ENCODE data around the gene ATF6. TPM values are rescaled to one million over a fixed set of nuclear protein-coding genes. Genes with fewer than 3 reads are reported as not detected.

Gene ATF6
- total and polyA plus RNA-seq, 2 of the 8 experiments (the other 6 are each of a cell fraction or from before 2014, with no cell fraction given), result 4.6 to 10.0 TPM

DNA sequence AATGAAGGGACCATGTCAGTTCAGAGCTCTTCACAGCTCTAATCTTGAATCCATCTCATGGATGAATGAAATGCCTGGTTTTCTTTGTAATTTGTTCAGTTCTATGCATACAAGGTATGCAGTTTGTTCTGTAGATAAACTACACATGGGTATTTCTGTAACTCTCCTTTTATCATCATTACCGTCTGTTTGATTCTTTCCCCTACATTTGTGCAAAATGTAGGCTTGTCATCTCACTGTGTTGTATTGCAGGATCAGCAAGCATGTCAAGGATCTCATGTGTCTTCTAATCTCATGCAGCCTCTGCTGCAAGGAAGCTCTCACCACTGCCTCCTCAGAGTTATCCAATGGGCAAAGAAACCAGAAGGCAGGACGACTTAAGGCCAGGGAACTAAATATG lies 178.3 kb downstream of the ATF6 start:
- H2BK120ac ChIP-seq (replicated peaks; ENCODE audit: low read depth, low read length), result no peak overlapping the region
- no peak overlapping the region for H2AFZ ChIP-seq (ENCODE audit: low read length)
- no peak overlapping the region for H4K5ac ChIP-seq (ENCODE audit: insufficient read length, low read depth, low read length)
- H3K18ac ChIP-seq (ENCODE audit: extremely low read depth, low read length), result no peak overlapping the region
- WGBS, 2 experiments (ENCODE audit: extremely low coverage in 1 of 2, insufficient coverage in 1 of 2, insufficient read length in 1 of 2, insufficient replicate concordance in 2 of 2, low coverage in 1 of 2, low lambda C conversion rate in 2 of 2, missing lambda C conversion rate in 1 of 2), result 98% methylated on average over 2 of the region's 2 CpGs; no CpG with 5 or more reads in 1 of the 2 experiments
- H2BK5ac ChIP-seq (ENCODE audit: low read depth, low read length), result no peak overlapping the region
- no peak overlapping the region for H2BK15ac ChIP-seq (ENCODE audit: low read length)
- no peak overlapping the region for H3K4me3 ChIP-seq (ENCODE audit: extremely low read depth in 1 of 4, insufficient read depth in 2 of 4, low read depth in 3 of 4, low read length in 4 of 4)
- no peak overlapping the region for H3K14ac ChIP-seq (ENCODE audit: insufficient read length)
- H3K4me2 ChIP-seq (ENCODE audit: insufficient read depth in 1 of 2, low read depth in 2 of 2, low read length in 2 of 2), result no peak overlapping the region
- no peak overlapping the region for H3K27ac ChIP-seq (ENCODE audit: low read depth, low read length)
- H4K20me1 ChIP-seq (replicated peaks in 1 of 2; ENCODE audit: control insufficient read depth in 1 of 2, insufficient read depth in 2 of 2, low read length in 2 of 2), result no peaks in the 10 kb centered on the region
- H3K4me1 ChIP-seq (replicated peaks in 1 of 4; ENCODE audit: control insufficient read depth in 3 of 4, insufficient read depth in 4 of 4, low read length in 3 of 4), result peaks cover 0 to 9% (median 7%) of the 10 kb centered on the region in 4 experiments; a peak in 4 of 7 replicates
- H2AK5ac ChIP-seq (ENCODE audit: low read depth, low read length), result no peak overlapping the region
- FAIRE-seq (no peak), DNase-seq (ENCODE audit: low read depth in 1 of 2, low spot score in 2 of 2) (no peak)
- ChIA-PET CTCF (ENCODE audit: partially characterized antibody) (interaction anchor here (0.6 to 2.4 kb wide), 8 partner anchors 9 to 152 kb away, joined by 3 to 6 read pairs (median 3); no protein-coding TSS in a partner anchor), POLR2A (ENCODE audit: partially characterized antibody) (no interaction called here)
- no peaks in the 10 kb centered on the region for H3K79me1 ChIP-seq (ENCODE audit: low read depth, low read length)
- H3K9me3 ChIP-seq (ENCODE audit: insufficient read depth in 2 of 2, low read depth in 1 of 2, low read length in 1 of 2), result no peaks in the 10 kb centered on the region
- no peak overlapping the region for H2BK12ac ChIP-seq (ENCODE audit: low read depth, low read length)
- no peak overlapping the region for H2BK20ac ChIP-seq (ENCODE audit: low read length)
- no peaks in the 10 kb centered on the region for H3K36me3 ChIP-seq (ENCODE audit: control insufficient read depth in 2 of 4, insufficient read depth in 4 of 4, low read length in 3 of 4)
- H3K23ac ChIP-seq (ENCODE audit: insufficient read length), result no peak overlapping the region
- H4K8ac ChIP-seq (ENCODE audit: extremely low read depth, insufficient read depth, low read length), result no peak overlapping the region
- H3K56ac ChIP-seq (replicated peaks; ENCODE audit: insufficient read length, low read depth, low read length), result no peak overlapping the region
- H4K91ac ChIP-seq (replicated peaks; ENCODE audit: insufficient read length, low read length), result no peak overlapping the region
- H3K79me2 ChIP-seq (ENCODE audit: control insufficient read depth in 1 of 2, insufficient read depth in 2 of 2, low read length in 2 of 2), result no peaks in the 10 kb centered on the region
- no peak overlapping the region for H3K9ac ChIP-seq (replicated peaks in 1 of 4; ENCODE audit: extremely low read depth in 1 of 4, low read depth in 3 of 4, low read length in 3 of 4)
- no peaks in the 10 kb centered on the region for H3K23me2 ChIP-seq (ENCODE audit: low read depth, low read length)
- no peak overlapping the region for H3K4ac ChIP-seq (replicated peaks; ENCODE audit: insufficient read length, low read depth, low read length)
- no peaks in the 10 kb centered on the region for H3K27me3 ChIP-seq (replicated peaks in 1 of 4; ENCODE audit: control insufficient read depth in 3 of 4, extremely low read depth in 1 of 4, insufficient read depth in 3 of 4, low read length in 3 of 4)
- TF ChIP-seq, protein P1, sequence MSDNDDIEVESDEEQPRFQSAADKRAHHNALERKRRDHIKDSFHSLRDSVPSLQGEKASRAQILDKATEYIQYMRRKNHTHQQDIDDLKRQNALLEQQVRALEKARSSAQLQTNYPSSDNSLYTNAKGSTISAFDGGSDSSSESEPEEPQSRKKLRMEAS (IDR thresholded peaks at IDR 0.05), result no peak
- TF ChIP-seq RNF2 (IDR thresholded peaks at IDR 0.05; ENCODE audit: borderline replicate concordance, low read depth, low read length, missing control alignments, poor library complexity, severe bottlenecking) (no peak), CBX8 (IDR thresholded peaks at IDR 0.05; ENCODE audit: borderline replicate concordance, low read depth, low read length) (no peak), RAD21 (IDR thresholded peaks at IDR 0.05 in 1 of 2, conservative IDR thresholded peaks at IDR 0.05 in 1 of 2; ENCODE audit: low read depth in 2 of 2, low read length in 2 of 2) (no peak), TBP (IDR thresholded peaks at IDR 0.05; ENCODE audit: low read depth, low read length) (no peak), TAF1 (IDR thresholded peaks at IDR 0.05; ENCODE audit: low read depth, low read length) (no peak), BACH1 (IDR thresholded peaks at IDR 0.05; ENCODE audit: low read length) (no peak), HDAC6 (IDR thresholded peaks at IDR 0.05; ENCODE audit: low read depth, low read length) (no peak)

Measured in H1 (cell line).